HL-60/S4 (cell line): ENCODE measurements around the gene CCN5.
"Not testable (repeated sequence)": the region's sequence is repeated elsewhere in the genome, so short reads cannot be mapped to it uniquely, and the experiment has no call there.

Experiments used
- in situ Hi-C: fragments of 300-500 bp; cut with MboI; formaldehyde crosslinking; loops from 2 replicates; pipeline ENCODE4 v1.14.3; 2022; ENCODE audit warnings: low sequenced_read_pairs

Gene CCN5, protein sequence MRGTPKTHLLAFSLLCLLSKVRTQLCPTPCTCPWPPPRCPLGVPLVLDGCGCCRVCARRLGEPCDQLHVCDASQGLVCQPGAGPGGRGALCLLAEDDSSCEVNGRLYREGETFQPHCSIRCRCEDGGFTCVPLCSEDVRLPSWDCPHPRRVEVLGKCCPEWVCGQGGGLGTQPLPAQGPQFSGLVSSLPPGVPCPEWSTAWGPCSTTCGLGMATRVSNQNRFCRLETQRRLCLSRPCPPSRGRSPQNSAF

DNA sequence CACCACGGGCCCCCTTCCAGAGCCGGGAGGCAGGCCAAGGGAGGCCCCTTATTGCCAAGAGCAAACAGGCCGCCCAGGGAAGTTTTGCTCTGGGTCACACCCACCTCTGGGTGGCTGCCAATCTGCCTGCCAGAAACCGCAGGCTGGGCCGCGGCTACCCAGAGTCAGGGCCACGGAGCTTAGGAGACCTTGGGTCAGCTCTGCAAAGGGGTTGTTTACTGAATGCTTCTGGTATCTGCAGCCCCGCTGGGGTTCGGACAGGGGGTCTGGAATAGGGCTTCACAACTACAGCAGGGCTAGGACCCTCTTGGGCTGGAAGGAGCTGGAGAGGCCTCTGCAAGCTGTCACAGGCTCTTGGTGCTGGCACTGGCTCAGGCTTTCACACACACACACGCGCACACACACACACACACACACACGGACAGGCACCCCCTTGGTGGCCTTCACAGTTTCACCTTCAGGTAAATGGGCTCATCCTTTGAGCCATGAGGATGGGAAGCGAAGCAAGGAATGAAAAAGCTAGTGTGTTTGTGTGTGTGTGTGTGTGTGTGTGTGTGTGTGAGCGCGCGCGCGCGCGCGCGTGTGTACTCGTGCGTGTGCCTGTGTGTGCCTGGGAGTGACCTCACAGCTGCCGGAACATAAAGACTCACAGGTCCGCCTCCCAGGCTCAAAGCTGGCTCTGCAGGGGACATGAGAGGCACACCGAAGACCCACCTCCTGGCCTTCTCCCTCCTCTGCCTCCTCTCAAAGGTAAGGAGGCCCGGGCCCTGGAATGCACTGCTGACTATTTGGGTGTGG lies at the start of gene CCN5:
Gene CCN5 (plus strand): TSS at position 669 of the 798 bp plus-strand sequence. CDS start 22 bp downstream, at position 691.
- in situ Hi-C loops = loop anchor here (5.0 kb wide), 1 partner anchor 53 kb away; no protein-coding TSS in a partner anchor

DNA sequence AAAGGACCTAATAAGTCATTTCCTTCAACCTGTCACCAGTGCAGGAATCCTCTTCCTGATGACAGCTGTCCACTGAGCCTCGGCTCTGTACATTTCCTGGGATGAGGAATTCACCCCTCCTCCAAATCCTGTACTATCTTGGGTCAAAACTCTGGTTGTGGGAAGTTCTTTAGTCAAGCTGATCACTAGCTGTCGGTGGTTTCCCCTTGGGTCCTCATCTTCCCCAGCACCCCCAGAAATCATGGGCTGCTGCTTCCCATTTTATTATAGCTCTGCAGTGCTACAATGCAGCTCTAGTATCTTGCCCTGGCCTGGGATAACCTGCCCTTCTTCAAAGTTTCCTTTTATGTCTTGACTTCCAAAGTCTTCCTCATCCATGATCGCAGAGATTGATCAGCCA lies 49.1 kb upstream of the CCN5 start:
- in situ Hi-C loops = no loop called here

- in situ Hi-C loops = not testable (repeated sequence)
Measured at GRCh38 chr20:44670851-44671250, 44.3 kb upstream of the CCN5 start.

GRCh38 chr20:44671541-44671940 lies 43.6 kb upstream of the CCN5 start:
- in situ Hi-C loops = not testable (repeated sequence)

- in situ Hi-C loops = not testable (repeated sequence)
Measured at GRCh38 chr20:44672318-44672902, 42.8 kb upstream of the CCN5 start.

- in situ Hi-C loops = no loop called here
Measured at GRCh38 chr20:44678242-44678641, 36.9 kb upstream of the CCN5 start.

DNA sequence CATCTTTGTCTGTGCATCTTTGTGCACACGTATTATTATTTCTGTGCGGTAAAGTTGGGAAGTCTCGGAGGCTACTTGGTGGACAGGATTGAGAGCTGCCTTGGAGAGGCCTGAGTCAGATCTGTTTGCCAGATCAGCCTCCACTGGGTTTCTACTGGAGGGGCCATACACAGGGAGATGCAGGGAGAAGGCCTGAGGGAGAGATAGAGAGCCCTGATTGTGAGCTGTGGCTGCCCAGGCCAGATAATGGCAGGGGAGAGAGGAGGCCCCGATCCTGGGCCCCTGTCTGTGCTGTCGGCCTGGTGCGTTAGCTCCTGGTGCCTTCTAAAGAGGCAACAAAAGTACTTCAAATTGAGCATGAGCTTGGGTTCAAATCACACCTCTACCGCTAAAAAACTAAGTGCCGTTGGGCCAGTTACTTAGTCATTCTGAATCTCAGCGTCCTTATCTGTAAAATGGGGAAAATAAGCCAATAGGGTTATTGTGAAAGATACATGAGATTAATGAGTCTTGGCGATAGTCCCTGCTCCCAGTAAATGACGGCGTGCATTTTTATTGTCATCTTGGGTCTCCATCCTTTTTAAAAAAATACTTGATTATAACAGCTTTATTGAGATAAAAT lies 36.1 kb upstream of the CCN5 start:
- in situ Hi-C loops = no loop called here

DNA sequence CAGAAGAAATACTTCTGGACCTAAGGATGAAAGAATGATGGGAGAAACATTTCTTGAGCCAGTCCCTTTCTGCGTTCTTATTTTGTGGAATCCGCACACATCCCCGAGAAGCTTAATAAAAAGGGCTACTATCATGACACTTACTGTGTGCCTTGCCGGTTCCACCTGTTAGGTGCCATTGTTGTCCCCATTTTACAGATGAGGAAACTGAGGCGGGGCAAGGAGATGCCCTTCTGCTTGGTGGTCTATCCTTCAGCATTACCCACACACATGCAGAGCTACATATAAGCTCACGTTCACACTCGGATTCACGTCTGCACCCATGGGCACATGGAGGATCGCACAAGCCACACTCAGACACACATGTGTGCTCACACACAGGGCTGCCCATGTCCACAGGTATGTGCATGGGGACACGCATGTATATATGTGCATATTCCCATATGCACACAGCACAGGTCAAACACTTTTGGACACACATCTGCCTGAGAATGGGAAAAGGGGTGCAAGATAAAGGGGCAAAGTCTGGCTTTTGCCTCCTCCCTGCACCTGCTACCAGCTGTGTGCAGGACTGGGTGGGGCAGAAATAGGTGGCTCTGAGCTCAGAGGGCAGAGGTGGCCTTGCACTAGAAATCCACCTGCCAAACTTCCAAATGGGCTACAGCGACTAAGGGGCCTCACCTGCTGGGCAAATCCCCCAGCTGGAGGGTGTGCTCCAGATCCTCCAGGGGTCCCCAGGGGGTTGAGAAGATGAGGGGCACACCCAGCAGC lies 33.2 kb upstream of the CCN5 start:
- in situ Hi-C loops = loop anchor here (5.0 kb wide), 1 partner anchor 50 kb away; no protein-coding TSS in a partner anchor

- in situ Hi-C loops = loop anchor here (5.0 kb wide), 1 partner anchor 49 kb away; no protein-coding TSS in a partner anchor
Measured at GRCh38 chr20:44683263-44684046, 31.7 kb upstream of the CCN5 start.

DNA sequence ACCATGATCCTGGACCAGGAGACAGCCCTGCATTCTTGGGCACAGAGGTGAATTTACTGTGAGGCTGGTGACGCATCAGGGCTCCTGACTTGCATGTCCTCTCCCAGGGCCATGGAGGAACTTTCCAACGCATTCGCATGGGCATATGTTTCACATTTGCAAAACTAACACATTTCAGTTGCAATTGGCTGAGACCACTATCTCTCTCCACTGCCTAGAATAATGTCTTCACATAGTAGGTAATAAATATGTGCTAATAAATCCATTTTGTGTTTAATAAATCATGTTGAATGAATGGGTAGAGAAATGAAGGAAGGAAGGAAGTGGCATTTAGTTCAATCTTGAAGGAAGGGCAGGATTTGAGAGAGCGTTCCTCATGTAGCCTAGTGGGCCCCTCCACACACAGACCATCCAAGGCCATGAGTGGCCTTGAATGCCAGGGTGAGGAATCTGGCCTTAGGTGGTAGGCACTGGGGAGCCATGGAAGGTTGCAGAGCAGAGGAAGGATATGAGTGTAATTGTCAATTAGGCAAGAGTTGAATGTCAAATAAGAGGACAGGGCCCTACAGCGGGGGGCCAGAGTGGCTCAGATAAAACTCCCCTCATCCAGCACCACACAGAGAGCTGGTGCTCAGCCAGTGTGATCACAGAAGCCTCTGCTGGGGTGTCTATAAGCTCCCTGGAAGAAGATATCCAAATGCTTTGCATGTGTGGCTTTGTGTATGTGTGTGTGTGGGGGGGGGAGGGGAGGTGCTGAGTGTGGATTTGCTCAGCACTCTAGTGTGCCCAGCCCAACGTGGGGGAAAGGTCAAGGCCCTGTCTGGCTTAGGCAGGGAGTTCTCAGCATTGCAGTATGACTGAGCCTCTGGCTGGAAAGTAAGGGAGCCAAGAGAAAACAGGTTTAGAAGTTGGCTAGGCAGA lies 30.9 kb upstream of the CCN5 start:
- in situ Hi-C loops = loop anchor here (5.0 kb wide), 1 partner anchor 48 kb away; no protein-coding TSS in a partner anchor

- in situ Hi-C loops = no loop called here
Measured at GRCh38 chr20:44686934-44687333, 28.2 kb upstream of the CCN5 start.

DNA sequence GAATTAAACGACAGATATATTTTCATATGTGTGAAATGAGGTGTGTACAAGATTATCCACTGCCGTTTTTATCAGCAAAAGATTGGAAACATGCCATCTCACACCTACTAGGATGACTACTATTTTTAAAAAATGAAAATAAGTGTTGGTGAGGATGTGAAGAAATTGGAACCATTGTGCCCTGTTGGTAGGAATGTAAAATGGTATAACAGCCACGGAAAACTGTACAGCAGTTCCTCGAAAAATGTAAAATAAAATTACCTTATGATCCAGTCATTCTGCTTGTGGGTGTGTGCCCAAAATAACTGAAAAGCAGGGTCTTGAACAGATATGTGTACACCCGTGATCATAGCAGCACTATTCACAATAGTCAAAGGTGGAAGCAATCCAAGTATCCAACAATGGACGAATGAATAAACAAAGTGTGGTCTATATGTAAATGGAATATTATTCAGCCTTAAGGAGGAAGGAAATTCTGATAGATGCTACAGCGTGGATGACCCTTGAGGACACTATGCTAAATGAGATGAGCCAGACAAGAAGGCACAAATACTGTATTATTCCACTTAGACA lies 27.0 kb upstream of the CCN5 start:
- in situ Hi-C loops = no loop called here

DNA sequence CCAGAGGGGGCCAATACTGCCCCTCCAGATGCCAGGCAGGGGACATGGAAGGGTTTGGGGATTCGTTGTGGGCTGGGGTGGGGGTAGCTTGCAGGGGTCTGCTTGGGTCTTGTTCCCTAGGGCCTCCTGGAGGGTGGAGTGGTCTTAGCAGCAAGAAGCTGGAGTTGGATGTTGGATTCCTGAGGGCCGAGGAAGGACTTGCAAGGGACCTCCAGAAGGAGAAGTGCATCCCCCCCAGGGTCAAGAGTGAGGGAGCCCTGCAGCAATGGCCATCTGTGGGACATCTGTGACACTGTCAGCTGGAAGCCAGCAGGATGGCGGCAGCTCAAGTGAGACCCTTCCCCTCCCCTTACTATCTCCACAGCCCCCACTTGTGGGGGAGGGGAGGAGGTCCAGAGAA lies 25.4 kb upstream of the CCN5 start:
- in situ Hi-C loops = no loop called here

DNA sequence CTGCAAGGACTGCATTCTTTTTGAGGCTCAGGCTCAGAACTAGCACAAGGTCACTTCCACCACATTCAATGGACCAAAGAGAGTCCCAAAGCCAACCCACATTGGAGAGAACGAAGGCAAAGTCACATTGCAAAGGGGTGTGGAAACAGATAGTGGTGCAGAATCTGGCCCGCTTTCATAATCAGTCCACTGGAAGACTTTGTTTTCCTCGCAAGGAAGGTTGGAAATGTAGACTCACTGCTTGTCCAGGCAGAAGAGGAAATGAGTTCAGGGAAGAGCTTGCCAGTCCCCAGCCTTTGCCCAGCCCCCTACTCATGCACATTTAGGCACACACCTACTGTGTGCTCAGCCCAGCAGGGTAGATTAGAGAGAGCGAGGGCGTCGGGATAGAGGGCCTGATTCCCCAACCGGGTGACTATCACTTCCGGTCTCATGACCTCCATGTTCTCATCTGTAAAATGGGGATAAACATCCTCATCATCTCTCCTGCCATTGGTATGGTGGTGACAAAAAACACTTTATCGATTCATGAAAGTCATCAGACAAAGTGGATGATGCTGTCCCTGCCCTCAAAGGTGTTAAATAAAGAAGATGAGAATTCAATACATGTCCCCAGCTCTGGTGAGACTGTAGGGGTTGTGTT lies 24.3 kb upstream of the CCN5 start:
- in situ Hi-C loops = no loop called here

DNA sequence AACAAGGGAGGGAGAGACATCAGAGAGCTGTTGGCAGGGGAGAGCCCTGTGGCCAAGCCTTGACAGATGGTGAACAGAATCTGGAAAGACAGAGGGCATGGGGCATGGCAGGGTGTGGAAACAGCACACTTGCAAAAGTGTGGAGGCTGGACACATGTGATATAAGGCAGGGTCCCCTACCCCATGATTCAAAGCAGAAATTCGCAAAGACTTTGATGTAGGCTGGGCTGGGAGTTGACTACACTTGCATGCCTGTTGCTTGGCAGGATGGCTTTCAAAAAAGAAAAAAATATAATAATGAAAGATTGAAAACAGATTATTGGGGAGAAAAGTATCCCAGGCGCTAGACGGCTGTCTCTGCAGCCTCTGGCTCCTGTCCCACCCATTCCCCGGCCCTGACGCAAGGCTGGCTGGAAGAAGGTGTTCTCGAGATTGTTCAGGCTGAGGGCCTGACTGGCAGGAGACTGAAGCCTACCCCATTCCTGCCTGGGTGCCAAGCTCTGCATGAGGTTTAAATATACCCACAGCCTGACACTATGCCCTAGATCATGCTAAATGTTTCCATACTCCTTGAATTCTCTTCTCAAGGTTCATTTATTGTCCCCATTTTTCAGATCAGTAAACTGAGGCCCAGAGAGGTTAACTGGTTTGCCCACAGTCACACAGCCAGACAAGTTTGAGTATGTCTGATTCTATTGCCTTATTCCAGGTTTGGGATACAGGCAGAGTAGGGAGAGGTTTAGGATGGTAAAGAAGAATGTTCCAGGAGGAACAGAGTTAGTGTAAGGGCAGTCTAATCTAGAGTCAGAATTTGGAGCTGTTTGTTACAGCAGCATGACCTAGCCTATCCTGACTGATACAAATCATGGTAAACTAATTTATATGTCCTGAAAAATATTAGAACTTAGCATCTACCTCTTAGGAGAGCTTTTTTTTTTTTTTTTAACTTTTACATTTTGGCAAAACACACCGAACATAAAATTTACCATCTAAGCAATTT lies 23.4 kb upstream of the CCN5 start:
- in situ Hi-C loops = no loop called here

DNA sequence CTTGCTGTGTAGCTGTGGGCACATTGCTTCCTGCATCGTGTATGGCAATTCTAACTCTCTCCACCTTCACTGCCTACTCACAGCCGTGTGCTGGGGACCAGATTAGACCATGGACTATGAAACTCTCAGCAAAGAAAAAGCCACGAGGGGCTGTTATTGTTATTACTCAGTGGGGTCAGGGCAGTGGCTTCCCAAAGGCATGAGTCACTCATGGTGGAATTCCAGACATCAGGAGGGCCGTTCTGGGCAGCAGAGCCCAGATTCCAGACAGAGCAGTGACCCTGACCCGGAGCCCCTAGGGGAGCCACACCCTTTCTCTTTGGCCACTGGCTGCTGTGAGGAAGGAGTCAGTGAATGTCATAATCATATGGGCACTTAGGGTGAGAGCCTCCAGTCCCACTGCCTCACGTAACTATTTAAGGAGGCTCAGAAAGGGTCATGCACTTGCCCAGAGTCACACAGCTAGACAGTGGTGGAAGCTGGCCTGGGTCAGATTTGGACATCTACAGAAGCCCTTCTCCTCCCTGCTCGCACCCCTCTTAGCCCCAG lies 22.2 kb upstream of the CCN5 start:
- in situ Hi-C loops = no loop called here
